H1 (cell line): Measurements from ENCODE around the gene IGFBP6. TPM values are rescaled to one million over a fixed set of nuclear protein-coding genes. Genes with fewer than 3 reads are reported as not detected.
A peak's percentile ranks its signal among the peaks of the same experiment; 100 is the strongest.

Experiments used
- CREB1 ChIP-seq: IDR thresholded peaks from 2 replicates; pipeline ENCODE4 v1.6.1; 2012; ENCODE audit warnings: inconsistent platforms
- NRF1 ChIP-seq: IDR thresholded peaks from 2 replicates; pipeline ENCODE4 v1.6.1; 2011; ENCODE audit warnings: mild to moderate bottlenecking, low read depth, low read length, improper control_type of control experiment
- POLR2A ChIP-seq, 2 experiments: IDR thresholded peaks; 1 replicate in 1 of 2; 2 replicates in 1 of 2; pipeline ENCODE4 v1.6.1; 2011; ENCODE audit warnings: low read depth in 2 of 2, low read length in 2 of 2, mild to moderate bottlenecking in 2 of 2; ENCODE audit errors: control extremely low read depth in 1 of 2
- SIX5 ChIP-seq: IDR thresholded peaks from 2 replicates; pipeline ENCODE4 v1.6.1; 2011; ENCODE audit warnings: mild to moderate bottlenecking, low read depth, low read length
- TAF7 ChIP-seq: optimal IDR thresholded peaks from 2 replicates; pipeline ENCODE3; 2011; ENCODE audit warnings: low read depth, mild to moderate bottlenecking, inconsistent platforms, low read length, moderate library complexity, borderline replicate concordance
- TCF12 ChIP-seq: IDR thresholded peaks from 2 replicates; pipeline ENCODE4 v1.6.1; 2011; ENCODE audit warnings: low read depth, mild to moderate bottlenecking, low read length
- ZNF274 ChIP-seq: IDR thresholded peaks from 2 replicates; pipeline ENCODE4 v1.7.0; 2012; ENCODE audit warnings: low read length, borderline replicate concordance; ENCODE audit errors: extremely low read depth
- polyA plus RNA-seq, 7 experiments: library from polyadenylated mRNA; depleted of rRNA in 3 of 7; stranded (reverse) in 5 of 7; unstranded in 2 of 7; fragments of >200 nt in 5 of 7; fragments of 200-250 nt in 2 of 7; gene quantifications; 1 replicate in 5 of 7; 2 replicates in 1 of 7; 4 replicates in 1 of 7; pipeline versions ENCODE4 v1.2.1 to v1.2.3, GENCODE V29; 2011 to 2013; ENCODE audit warnings: missing spikeins in 2 of 7, mixed read lengths in 2 of 7
- total RNA-seq: library from RNA; stranded (reverse); fragmentation: NEBNext Ultra II Directional; extraction: Animal tissue kit (Norgen Biotek cat#: 25700); gene quantifications from 2 replicates; pipeline ENCODE4 v1.2.1, GENCODE V29; 2021
- TF ChIP-seq, protein P1 (sequence below): IDR thresholded peaks from 2 replicates; pipeline ENCODE4 v1.6.1; 2012; ENCODE audit warnings: inconsistent platforms

Gene IGFBP6
- total and polyA plus RNA-seq, 2 of the 8 experiments (the other 6 are each of a cell fraction or from before 2014, with no cell fraction given) = 13.7 to 14.7 TPM

DNA sequence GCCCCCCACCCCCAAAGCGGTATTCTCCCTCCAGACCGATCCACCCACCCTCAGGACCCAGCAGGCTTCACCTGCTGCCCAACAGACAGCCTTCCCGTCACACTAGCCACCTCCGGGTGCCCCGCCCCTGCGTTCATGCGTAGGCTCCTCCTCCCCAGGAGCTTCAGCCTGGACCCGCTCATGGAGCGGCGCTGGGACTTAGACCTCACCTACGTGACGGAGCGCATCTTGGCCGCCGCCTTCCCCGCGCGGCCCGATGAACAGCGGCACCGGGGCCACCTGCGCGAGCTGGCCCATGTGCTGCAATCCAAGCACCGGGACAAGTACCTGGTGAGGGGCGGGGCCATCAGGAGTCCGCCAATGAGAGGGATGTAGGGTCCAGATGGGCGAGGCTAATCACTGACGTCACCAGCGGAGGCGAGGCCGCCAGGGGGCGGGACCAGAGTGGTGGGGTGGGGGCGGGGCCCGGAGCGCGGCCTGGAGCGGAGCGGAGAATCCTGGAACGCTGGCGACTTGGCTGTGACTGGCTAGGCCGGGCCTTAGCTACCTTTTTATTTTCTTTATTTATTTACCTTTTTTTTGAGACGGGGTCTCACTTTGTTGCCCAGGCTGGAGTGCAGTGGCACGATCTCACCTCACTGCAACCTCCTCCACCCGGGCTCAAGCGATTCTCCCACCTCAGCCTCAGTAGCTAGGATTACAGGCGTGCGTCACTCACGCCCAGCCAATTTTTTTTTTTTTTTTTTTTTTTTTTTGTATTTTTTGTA lies 43.2 kb upstream of the IGFBP6 start (continued):
- TF ChIP-seq POLR2A (IDR thresholded peaks at IDR 0.05; ENCODE audit: control extremely low read depth in 1 of 2, low read depth in 2 of 2, low read length in 2 of 2) = peak in 1 of 2 experiments; percentile 86; a peak in 2 of 3 replicates
- TF ChIP-seq SIX5 = no peak
- TF ChIP-seq, protein P1, sequence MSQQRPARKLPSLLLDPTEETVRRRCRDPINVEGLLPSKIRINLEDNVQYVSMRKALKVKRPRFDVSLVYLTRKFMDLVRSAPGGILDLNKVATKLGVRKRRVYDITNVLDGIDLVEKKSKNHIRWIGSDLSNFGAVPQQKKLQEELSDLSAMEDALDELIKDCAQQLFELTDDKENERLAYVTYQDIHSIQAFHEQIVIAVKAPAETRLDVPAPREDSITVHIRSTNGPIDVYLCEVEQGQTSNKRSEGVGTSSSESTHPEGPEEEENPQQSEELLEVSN = peak; percentile 37; the same call in 1 of the 2 replicates
- TF ChIP-seq TAF7 = peak; percentile 29
- TF ChIP-seq NRF1 = no peak
- peak; percentile 84 for TF ChIP-seq CREB1
- no peak for TF ChIP-seq TCF12
- TF ChIP-seq ZNF274 = no peak
